ENCODE data around the gene DNAJC3.
A peak's percentile ranks its signal among the peaks of the same experiment; 100 is the strongest.

DNAJC3 gene

DNA sequence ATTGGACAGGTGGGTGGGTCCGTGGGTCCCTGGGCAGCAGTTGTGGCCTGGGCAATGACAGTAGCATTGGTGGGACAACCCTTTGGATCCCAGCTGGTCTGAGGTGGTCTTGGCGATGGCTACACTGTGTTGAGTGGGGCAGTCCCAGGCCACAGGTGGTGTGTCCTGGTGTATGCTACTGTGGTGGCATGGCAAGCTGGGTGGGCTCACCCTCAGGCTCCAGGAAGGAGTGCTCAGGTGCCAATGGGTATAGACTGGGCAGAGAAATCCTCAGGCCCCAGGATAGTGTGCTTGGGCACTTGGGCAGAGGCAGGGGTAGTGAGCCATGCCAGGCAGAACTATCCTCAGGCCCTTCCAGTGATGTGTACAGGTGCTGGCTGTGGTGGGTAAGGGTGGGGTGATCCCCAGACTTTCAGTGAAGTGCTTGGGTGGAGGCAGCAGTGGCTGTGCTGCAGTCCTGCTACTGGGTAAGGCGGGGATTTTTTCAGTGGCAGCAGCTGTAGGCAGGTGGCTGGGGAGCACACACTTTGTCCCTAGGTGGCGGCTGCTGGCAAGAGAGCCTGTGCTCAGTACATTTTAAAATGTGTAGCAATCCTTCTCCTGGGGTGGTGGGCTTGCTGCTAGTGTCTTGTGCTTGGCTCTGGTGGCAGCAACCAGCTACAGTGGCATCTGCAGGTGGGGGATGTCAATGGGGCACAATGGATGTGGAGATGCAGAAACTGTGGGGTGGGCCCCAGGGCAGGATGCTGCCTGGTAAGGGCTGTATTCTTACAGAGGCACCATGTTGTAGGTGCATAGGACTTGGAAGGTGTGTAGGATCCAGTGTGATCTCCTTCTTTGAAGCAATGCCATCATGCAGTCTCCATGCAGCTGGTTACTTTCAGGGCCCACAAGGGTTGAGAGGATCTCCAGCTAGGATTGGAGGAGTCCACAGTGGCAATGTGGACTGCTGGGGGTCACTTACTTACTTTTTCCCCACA is 64.9 kb downstream of the DNAJC3 start:
- POLR2A ChIA-PET = no interaction called here
- CTCF ChIA-PET = no interaction called here
- TF ChIP-seq, protein P1, sequence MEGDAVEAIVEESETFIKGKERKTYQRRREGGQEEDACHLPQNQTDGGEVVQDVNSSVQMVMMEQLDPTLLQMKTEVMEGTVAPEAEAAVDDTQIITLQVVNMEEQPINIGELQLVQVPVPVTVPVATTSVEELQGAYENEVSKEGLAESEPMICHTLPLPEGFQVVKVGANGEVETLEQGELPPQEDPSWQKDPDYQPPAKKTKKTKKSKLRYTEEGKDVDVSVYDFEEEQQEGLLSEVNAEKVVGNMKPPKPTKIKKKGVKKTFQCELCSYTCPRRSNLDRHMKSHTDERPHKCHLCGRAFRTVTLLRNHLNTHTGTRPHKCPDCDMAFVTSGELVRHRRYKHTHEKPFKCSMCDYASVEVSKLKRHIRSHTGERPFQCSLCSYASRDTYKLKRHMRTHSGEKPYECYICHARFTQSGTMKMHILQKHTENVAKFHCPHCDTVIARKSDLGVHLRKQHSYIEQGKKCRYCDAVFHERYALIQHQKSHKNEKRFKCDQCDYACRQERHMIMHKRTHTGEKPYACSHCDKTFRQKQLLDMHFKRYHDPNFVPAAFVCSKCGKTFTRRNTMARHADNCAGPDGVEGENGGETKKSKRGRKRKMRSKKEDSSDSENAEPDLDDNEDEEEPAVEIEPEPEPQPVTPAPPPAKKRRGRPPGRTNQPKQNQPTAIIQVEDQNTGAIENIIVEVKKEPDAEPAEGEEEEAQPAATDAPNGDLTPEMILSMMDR (IDR thresholded peaks at IDR 0.05; ENCODE audit: control extremely low read depth, extremely low read depth, low read depth, missing control alignments) = no peak
- peak; percentile 10 for DNase-seq (ENCODE audit: extremely low spot score)

DNA sequence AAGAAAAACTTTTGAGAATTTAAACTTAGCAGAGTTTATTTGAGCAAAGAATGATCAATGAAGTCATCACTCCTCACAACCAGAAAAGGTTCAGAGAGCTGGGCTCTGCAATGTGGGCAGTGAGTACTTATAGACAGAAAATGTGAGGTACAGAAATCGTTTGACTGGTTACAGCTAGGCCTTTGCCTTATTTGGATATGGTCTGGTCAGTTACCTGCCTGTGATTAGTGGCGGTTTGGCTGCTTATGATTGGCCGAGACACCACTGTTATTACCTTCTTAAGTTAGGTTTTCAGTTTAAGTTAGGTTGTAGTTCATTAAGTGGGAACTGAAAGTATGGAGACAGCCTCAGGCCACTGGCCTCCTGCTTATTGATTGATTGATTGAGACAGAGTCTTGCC is 66.3 kb downstream of the DNAJC3 start:
- ChIA-PET POLR2A (no interaction called here), CTCF (no interaction called here)
- TF ChIP-seq, protein P1 (IDR thresholded peaks at IDR 0.05; ENCODE audit: control extremely low read depth, extremely low read depth, low read depth, missing control alignments) = no peak
- no peak for DNase-seq (ENCODE audit: extremely low spot score)

DNA sequence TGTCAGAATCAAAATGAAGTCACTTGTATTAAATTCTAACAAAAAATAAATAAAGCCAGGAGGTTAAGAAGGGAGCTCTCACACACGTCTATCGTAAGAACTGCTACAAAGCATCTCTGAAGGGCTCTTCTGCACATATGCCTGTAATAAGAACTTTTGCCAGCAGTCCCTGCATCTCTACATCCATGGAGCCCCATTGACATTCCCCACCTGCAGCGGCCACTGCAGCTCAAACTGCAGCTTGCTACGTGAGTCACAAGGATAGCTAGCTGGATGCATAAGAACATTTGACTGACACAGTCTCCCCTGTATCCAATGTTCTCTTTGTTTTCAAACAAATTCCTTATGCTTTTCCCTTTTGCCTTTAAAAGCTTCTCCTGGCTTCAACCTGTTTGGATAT is 68.3 kb downstream of the DNAJC3 start:
- ChIA-PET CTCF (interaction anchor here (1.0 to 1.3 kb wide), 2 partner anchors 11 to 31 kb away, joined by 3 read pairs; no protein-coding TSS in a partner anchor), POLR2A (no interaction called here)
- DNase-seq (ENCODE audit: extremely low spot score) = no peak
- TF ChIP-seq, protein P1 (IDR thresholded peaks at IDR 0.05; ENCODE audit: control extremely low read depth, extremely low read depth, low read depth, missing control alignments) = no peak

DNA sequence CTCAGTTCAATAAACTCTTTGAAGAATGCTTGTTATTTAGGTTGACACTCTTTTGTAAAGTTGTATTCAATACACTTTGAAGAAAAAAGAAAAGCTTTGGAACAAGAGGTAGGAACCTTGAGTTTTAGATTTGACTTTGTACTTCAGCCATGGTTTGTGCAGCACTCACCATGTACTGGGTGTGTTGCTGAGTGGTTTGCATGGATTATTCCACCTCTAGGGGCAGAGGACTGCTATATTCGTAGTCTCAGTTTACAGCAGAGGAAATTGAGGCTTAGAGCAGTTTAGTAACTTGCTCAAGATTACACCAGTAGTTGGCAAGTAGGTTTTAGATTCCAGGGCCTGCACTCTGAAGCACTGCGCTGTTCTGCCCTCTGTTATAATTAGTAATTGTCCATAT is 68.8 kb downstream of the DNAJC3 start:
- TF ChIP-seq, protein P1 (IDR thresholded peaks at IDR 0.05; ENCODE audit: control extremely low read depth, extremely low read depth, low read depth, missing control alignments) = no peak
- DNase-seq (ENCODE audit: extremely low spot score) = no peak
- POLR2A ChIA-PET = no interaction called here
- CTCF ChIA-PET = interaction anchor here (1.0 to 1.3 kb wide), 2 partner anchors 10 to 31 kb away, joined by 3 read pairs; no protein-coding TSS in a partner anchor

DNA sequence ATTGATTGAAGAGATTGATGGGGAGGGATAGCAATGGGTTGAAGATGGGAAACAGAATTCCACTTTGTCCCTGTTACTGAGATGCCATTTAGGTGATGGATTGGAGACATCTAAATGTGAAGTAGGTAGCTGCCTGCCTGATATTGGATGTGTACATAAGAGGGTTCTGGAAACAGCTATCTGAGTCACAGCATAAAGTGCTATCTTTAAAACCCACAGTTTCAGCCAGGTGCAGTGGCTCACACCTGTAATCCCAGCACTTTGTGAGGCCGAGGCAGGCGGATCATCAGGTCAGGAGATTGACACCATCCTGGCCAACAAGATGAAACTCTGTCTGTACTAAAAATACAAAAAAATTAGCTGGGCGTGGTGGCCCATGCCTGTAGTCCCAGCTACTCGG is 72.6 kb downstream of the DNAJC3 start:
- no peak for DNase-seq (ENCODE audit: extremely low spot score)
- TF ChIP-seq, protein P1 (IDR thresholded peaks at IDR 0.05; ENCODE audit: control extremely low read depth, extremely low read depth, low read depth, missing control alignments) = no peak
- ChIA-PET CTCF (interaction anchor here (1.8 to 3.9 kb wide), 2 partner anchors 7 to 13 kb away, joined by 5 to 23 read pairs; no protein-coding TSS in a partner anchor), POLR2A (no interaction called here)

DNA sequence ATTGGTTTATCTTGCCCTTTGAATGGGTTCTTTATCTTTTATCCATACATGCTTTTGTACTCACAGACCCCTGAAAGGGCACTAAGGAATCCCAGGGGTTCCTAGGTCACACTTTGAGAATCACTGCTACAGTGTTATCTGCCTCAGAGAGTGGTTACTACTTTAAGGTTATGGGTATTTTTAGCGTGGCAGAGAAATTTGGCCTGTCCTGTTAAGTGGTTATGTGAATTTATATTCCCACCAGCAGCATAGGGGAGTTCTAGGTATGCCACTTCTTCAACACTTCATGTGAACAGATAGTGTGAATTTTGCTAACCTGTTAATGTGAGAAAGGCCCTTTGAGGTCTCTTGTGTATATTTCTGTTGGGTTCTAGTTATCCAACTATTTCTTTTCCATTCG is 75.7 kb downstream of the DNAJC3 start:
- ChIA-PET CTCF (no interaction called here), POLR2A (no interaction called here)
- TF ChIP-seq, protein P1 (IDR thresholded peaks at IDR 0.05; ENCODE audit: control extremely low read depth, extremely low read depth, low read depth, missing control alignments) = no peak
- no peak for DNase-seq (ENCODE audit: extremely low spot score)
